GM23338 (cell line): ENCODE measurements around the gene CAMTA1.

Experiments
- EZH2 ChIP-seq: fragments of 200-600 bp; sonication (generic); IDR thresholded peaks from one replicate; pipeline ENCODE4 v1.8.0; 2017; ENCODE audit warnings: antibody characterized with exemption, mild to moderate bottlenecking, low read depth; ENCODE audit not compliant: unreplicated experiment
- EZH2phosphoT487 ChIP-seq: fragments of 200-600 bp; sonication (generic); IDR thresholded peaks from one replicate; pipeline ENCODE4 v1.8.1; 2018; ENCODE audit warnings: antibody characterized with exemption; ENCODE audit not compliant: unreplicated experiment
- POLR2AphosphoS5 ChIP-seq: IDR thresholded peaks from 2 replicates; pipeline ENCODE4 v1.6.1; 2016; ENCODE audit warnings: antibody characterized with exemption, low read depth
- STAT1 ChIP-seq: IDR thresholded peaks from one replicate; pipeline ENCODE4 v1.6.1; 2016; ENCODE audit warnings: antibody characterized with exemption; ENCODE audit not compliant: unreplicated experiment
- TF ChIP-seq, protein P1 (sequence below), 2 experiments: fragments of 200-600 bp in 1 of 2; sonication (generic) in 1 of 2; conservative IDR thresholded peaks; 2 replicates each; pipeline versions ENCODE4 v1.5.1 to v1.6.1; 2016 to 2017; ENCODE audit warnings: antibody characterized with exemption in 2 of 2, low read depth in 2 of 2, mild to moderate bottlenecking in 2 of 2, moderate library complexity in 1 of 2
- TF ChIP-seq, protein P2 (sequence below): IDR thresholded peaks from 2 replicates; pipeline ENCODE4 v1.6.1; 2016; ENCODE audit warnings: antibody characterized with exemption

- TF ChIP-seq, protein P1, sequence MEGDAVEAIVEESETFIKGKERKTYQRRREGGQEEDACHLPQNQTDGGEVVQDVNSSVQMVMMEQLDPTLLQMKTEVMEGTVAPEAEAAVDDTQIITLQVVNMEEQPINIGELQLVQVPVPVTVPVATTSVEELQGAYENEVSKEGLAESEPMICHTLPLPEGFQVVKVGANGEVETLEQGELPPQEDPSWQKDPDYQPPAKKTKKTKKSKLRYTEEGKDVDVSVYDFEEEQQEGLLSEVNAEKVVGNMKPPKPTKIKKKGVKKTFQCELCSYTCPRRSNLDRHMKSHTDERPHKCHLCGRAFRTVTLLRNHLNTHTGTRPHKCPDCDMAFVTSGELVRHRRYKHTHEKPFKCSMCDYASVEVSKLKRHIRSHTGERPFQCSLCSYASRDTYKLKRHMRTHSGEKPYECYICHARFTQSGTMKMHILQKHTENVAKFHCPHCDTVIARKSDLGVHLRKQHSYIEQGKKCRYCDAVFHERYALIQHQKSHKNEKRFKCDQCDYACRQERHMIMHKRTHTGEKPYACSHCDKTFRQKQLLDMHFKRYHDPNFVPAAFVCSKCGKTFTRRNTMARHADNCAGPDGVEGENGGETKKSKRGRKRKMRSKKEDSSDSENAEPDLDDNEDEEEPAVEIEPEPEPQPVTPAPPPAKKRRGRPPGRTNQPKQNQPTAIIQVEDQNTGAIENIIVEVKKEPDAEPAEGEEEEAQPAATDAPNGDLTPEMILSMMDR (conservative IDR thresholded peaks at IDR 0.05; ENCODE audit: low read depth in 2 of 2) = no peak
- TF ChIP-seq POLR2AphosphoS5 (no peak), EZH2 (no peak), EZH2phosphoT487 (no peak), STAT1 (no peak)
- TF ChIP-seq, protein P2, sequence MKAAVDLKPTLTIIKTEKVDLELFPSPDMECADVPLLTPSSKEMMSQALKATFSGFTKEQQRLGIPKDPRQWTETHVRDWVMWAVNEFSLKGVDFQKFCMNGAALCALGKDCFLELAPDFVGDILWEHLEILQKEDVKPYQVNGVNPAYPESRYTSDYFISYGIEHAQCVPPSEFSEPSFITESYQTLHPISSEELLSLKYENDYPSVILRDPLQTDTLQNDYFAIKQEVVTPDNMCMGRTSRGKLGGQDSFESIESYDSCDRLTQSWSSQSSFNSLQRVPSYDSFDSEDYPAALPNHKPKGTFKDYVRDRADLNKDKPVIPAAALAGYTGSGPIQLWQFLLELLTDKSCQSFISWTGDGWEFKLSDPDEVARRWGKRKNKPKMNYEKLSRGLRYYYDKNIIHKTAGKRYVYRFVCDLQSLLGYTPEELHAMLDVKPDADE = no peak
These were observed 578.2 kb downstream of the CAMTA1 start for GRCh38 chr1:7363450-7363849.
